Kidney epithelial cell (primary cell): ENCODE results near the gene BRMS1L. TPM values are rescaled to one million over a fixed set of nuclear protein-coding genes. Genes with fewer than 3 reads are reported as not detected.

Experiments used
- DNase-seq: peaks from one replicate; pipeline ENCODE4 v3.0.0-alpha.2; 2010; ENCODE audit warnings: low read depth
- H3K27me3 ChIP-seq: 2 replicates; pipeline ENCODE4 v1.6.0; 2011; ENCODE audit warnings: low read length; ENCODE audit not compliant: control insufficient read depth, insufficient read depth
- H3K36me3 ChIP-seq: 2 replicates; pipeline ENCODE4 v1.5.1; 2011; ENCODE audit warnings: low read length; ENCODE audit not compliant: control insufficient read depth, insufficient read depth
- H3K4me3 ChIP-seq: 2 replicates; pipeline ENCODE4 v1.5.1; 2011; ENCODE audit warnings: low read depth, mild to moderate bottlenecking, control low read depth, low read length
- total RNA-seq: library from RNA; depleted of rRNA; stranded (reverse); fragments of >200 nt; gene quantifications from 2 replicates; pipeline ENCODE4 v1.2.3, GENCODE V29; 2015
- TF ChIP-seq, protein P1 (sequence below): IDR thresholded peaks from 2 replicates; pipeline ENCODE4 v1.5.1; 2011; ENCODE audit warnings: mild to moderate bottlenecking, moderate library complexity, low read length, control low read depth, inconsistent platforms; ENCODE audit not compliant: insufficient read depth, poor library complexity, severe bottlenecking

The BRMS1L gene
- total RNA-seq, 1 donor from 2014 or later, result 5.6 TPM

- Histone ChIP-seq H3K27me3 (no peaks in the 10 kb centered on the region), H3K4me3 (no peak overlapping the region), H3K36me3 (no peaks in the 10 kb centered on the region)
- no peak for DNase-seq
- TF ChIP-seq, protein P1, sequence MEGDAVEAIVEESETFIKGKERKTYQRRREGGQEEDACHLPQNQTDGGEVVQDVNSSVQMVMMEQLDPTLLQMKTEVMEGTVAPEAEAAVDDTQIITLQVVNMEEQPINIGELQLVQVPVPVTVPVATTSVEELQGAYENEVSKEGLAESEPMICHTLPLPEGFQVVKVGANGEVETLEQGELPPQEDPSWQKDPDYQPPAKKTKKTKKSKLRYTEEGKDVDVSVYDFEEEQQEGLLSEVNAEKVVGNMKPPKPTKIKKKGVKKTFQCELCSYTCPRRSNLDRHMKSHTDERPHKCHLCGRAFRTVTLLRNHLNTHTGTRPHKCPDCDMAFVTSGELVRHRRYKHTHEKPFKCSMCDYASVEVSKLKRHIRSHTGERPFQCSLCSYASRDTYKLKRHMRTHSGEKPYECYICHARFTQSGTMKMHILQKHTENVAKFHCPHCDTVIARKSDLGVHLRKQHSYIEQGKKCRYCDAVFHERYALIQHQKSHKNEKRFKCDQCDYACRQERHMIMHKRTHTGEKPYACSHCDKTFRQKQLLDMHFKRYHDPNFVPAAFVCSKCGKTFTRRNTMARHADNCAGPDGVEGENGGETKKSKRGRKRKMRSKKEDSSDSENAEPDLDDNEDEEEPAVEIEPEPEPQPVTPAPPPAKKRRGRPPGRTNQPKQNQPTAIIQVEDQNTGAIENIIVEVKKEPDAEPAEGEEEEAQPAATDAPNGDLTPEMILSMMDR, result no peak
Observed at GRCh38 chr14:35849122-35849521, 23.0 kb downstream of the BRMS1L start.

GRCh38 chr14:35851823-35852222 lies 25.7 kb downstream of the BRMS1L start:
- TF ChIP-seq, protein P1, result no peak
- no peak for DNase-seq

GRCh38 chr14:35853225-35853624 lies 27.1 kb downstream of the BRMS1L start:
- no peak for DNase-seq
- Histone ChIP-seq H3K27me3 (no peaks in the 10 kb centered on the region), H3K4me3 (no peak overlapping the region), H3K36me3 (no peaks in the 10 kb centered on the region)
- TF ChIP-seq, protein P1, result no peak

More at GRCh38 chr14:35851823-35852222, 25.7 kb downstream of the BRMS1L start:
- H3K36me3 ChIP-seq, result no peaks in the 10 kb centered on the region
- H3K4me3 ChIP-seq, result no peak overlapping the region
- H3K27me3 ChIP-seq, result no peaks in the 10 kb centered on the region

- H3K36me3 ChIP-seq, result no peaks in the 10 kb centered on the region
- no peak overlapping the region for H3K4me3 ChIP-seq
- no peak for DNase-seq
- H3K27me3 ChIP-seq, result no peaks in the 10 kb centered on the region
- TF ChIP-seq, protein P1, result no peak
Observed at GRCh38 chr14:35854696-35855270, 28.6 kb downstream of the BRMS1L start.

DNA sequence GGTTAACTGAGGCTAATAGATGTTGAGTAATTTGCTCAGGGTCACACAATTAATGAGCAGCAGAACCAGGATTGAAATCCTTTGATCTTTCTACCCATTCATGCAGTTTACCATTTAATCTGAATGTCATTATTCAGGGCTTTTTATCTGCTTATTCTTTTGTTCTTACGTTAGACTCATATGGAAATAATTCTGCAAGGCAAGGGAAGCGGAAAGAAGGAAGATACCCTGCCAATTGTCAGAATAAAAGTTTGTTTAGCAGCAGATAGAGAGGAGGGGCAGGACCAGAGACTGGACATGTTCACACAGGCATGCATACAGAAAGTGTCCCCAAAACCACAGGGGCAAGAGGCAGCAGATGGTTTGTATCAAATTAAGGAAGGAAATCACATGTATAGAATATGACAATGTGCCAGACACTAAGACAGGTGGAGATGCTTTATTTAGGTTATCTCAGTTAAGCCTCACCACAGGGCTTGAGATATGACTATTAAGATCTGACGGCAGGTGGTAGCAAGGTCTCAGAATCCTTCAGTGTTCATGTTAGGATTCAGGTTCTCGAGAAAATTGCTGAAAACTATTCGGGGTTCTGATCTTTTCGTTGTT lies 29.8 kb downstream of the BRMS1L start:
- no peak for DNase-seq
- no peaks in the 10 kb centered on the region for H3K27me3 ChIP-seq
- H3K36me3 ChIP-seq, result no peaks in the 10 kb centered on the region
- TF ChIP-seq, protein P1, result no peak
- no peak overlapping the region for H3K4me3 ChIP-seq
